Adrenal gland (tissue), 5 donors: ENCODE measurements around the gene THSD1.

Experiments used
- POLR2A ChIP-seq, 2 donors: fragments of 450-650 bp; IDR thresholded peaks; one replicate each; pipeline ENCODE4 v1.6.1; 2017; ENCODE audit warnings: antibody characterized with exemption in 2 of 2, mild to moderate bottlenecking in 2 of 2, moderate library complexity in 1 of 2
- TF ChIP-seq, protein P1 (sequence below), 6 experiments: fragments of 450-650 bp in 4 of 6; fragments of 200-600 bp in 2 of 6; sonication (generic) in 1 of 6; IDR thresholded peaks; 1 replicate in 5 of 6; 2 replicates in 1 of 6; pipeline versions ENCODE4 v1.5.1 to v1.8.0; 2016 to 2021; ENCODE audit warnings: antibody characterized with exemption in 6 of 6, mild to moderate bottlenecking in 2 of 6, moderate library complexity in 1 of 6
- donor health status: DM: no; HTN: no; CAD: no.

DNA sequence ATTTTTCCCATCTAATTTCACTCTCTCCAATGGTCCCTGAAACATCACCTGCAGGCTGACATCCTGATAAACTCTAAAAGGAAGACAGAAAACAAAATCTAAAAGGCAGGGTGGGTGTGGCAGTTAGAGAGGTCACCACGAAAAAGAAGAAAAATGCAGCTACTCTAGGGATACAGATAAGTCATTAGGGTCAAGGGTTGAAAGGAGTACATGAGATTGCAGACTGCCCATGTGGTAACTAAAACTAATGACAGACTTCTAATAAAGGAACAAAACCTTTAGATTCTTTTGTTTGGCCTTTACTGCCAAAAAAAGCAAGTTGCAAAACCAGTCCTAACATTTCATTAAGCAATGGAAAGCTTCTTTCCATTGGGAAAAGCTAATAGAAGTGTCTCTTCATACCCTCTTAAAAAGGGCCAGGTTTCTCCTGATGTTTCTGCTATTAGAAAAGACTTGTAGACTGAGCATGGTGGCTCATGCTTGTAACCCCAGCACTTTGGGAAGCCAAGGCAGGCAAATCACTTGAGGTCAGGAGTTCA, 31.0 kb downstream of the THSD1 start:
- TF ChIP-seq, protein P1, sequence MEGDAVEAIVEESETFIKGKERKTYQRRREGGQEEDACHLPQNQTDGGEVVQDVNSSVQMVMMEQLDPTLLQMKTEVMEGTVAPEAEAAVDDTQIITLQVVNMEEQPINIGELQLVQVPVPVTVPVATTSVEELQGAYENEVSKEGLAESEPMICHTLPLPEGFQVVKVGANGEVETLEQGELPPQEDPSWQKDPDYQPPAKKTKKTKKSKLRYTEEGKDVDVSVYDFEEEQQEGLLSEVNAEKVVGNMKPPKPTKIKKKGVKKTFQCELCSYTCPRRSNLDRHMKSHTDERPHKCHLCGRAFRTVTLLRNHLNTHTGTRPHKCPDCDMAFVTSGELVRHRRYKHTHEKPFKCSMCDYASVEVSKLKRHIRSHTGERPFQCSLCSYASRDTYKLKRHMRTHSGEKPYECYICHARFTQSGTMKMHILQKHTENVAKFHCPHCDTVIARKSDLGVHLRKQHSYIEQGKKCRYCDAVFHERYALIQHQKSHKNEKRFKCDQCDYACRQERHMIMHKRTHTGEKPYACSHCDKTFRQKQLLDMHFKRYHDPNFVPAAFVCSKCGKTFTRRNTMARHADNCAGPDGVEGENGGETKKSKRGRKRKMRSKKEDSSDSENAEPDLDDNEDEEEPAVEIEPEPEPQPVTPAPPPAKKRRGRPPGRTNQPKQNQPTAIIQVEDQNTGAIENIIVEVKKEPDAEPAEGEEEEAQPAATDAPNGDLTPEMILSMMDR (IDR thresholded peaks at IDR 0.05), result no peak
- TF ChIP-seq POLR2A (IDR thresholded peaks at IDR 0.05), result no peak
